ENCODE results near the gene SFT2D2. TPM values are rescaled to one million over a fixed set of nuclear protein-coding genes. Genes with fewer than 3 reads are reported as not detected.
A peak's percentile ranks its signal among the peaks of the same experiment; 100 is the strongest.

The SFT2D2 gene
- total RNA-seq, 1 donor from 2014 or later = 35.1 TPM

DNA sequence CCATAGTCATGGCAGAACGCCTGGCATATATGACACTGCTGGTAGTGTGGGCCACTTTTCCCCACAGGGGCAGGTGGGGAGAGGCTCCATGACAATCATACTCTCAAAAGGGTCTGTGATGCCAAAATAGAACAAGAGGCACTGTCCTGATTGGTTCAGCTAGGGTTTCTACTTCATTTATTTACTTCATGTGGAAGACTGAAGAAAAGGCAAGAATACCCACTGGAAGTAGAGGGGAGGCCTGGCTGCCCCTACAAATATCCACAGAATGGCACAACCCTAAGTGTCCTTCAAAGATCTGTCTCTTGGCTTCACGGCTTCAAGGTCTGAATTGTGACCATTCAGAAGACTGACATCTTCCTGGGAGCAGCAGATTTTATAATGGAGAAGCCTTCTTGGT lies 4.5 kb upstream of the SFT2D2 start:
- no peak overlapping the region for H3K27ac ChIP-seq
- H3K4me1 ChIP-seq = no peaks in the 10 kb centered on the region
- H3K4me3 ChIP-seq = no peak overlapping the region
- intact Hi-C loops (cut with DNase I) = no loop called here
- H3K36me3 ChIP-seq = no peaks in the 10 kb centered on the region
- H3K9me3 ChIP-seq = no peaks in the 10 kb centered on the region
- no peak for DNase-seq (ENCODE audit: extremely low spot score in 2 of 2)
- no peak for TF ChIP-seq POLR2A (IDR thresholded peaks at IDR 0.05)
- TF ChIP-seq, protein P1, sequence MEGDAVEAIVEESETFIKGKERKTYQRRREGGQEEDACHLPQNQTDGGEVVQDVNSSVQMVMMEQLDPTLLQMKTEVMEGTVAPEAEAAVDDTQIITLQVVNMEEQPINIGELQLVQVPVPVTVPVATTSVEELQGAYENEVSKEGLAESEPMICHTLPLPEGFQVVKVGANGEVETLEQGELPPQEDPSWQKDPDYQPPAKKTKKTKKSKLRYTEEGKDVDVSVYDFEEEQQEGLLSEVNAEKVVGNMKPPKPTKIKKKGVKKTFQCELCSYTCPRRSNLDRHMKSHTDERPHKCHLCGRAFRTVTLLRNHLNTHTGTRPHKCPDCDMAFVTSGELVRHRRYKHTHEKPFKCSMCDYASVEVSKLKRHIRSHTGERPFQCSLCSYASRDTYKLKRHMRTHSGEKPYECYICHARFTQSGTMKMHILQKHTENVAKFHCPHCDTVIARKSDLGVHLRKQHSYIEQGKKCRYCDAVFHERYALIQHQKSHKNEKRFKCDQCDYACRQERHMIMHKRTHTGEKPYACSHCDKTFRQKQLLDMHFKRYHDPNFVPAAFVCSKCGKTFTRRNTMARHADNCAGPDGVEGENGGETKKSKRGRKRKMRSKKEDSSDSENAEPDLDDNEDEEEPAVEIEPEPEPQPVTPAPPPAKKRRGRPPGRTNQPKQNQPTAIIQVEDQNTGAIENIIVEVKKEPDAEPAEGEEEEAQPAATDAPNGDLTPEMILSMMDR (IDR thresholded peaks at IDR 0.05) = no peak
- H3K27me3 ChIP-seq = no peaks in the 10 kb centered on the region

DNA sequence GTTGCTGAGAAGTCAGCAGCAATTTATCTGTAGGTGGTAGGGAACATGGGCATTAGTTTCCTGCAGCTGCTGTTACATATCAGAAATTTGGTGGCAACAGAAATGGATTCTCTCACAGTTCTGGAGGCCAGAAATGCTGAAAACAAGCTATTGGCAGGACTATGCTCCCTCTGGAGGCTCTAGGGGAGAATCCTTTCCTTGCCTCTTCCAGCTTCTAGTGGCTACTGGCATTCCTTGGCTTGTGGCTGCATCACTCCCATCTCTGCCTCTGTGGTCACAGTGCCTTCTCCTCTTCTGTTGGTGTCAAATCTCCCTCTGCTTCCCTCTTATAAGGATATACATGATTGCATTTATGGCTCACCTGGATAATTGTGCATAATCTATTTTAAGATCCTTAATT lies 2.5 kb upstream of the SFT2D2 start:
- Histone ChIP-seq H3K4me1 (peaks cover 9% of the 10 kb centered on the region), H3K36me3 (no peaks in the 10 kb centered on the region)
- intact Hi-C loops (cut with DNase I) = no loop called here

DNA sequence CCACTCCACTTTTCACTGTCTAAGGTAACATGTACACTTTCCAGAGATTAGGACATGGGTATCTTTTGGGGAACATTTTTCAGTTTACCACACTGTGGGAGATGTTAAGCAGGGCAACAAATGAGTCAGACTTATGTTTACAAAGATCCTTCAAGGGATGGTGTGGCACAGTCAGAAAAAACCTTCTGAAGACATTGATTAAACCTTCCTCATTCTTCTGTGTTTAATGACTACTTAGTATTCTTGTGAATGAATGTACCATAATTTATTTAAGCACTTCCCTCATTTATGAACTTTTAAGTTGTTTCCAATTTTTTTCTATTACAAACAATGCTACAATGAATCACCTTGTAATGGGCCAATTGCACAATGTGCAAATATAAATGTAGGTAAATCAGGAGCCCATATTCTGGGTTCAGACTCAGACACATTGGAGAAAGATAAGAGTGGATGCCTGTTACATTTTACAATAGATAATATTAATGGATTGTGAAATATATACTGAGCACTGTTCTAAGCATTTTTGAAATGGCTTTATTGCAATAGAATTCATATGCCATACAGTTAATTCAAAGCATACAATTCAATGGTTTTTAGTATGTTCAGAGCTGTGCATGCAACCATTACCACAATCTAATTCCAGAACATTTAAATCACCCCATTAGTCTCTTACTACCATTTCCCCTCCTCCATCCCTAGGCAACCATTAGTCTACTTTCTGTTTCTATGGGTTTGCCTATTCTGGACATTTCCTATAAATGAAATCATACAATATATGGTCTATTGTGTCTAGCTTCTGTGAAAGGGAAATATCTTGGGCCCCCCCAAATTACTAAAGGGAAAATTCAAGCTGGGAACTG lies 1.9 kb upstream of the SFT2D2 start:
- Histone ChIP-seq H3K27me3 (no peaks in the 10 kb centered on the region), H3K36me3 (no peaks in the 10 kb centered on the region), H3K9me3 (no peaks in the 10 kb centered on the region), H3K27ac (no peak overlapping the region), H3K4me3 (no peak overlapping the region), H3K4me1 (peaks cover 15% of the 10 kb centered on the region)
- intact Hi-C loops (cut with DNase I) = no loop called here
- TF ChIP-seq POLR2AphosphoS5 (IDR thresholded peaks at IDR 0.05; ENCODE audit: insufficient read depth in 1 of 2, low read depth in 1 of 2) (no peak), POLR2A (IDR thresholded peaks at IDR 0.05) (no peak)
- TF ChIP-seq, protein P1 (IDR thresholded peaks at IDR 0.05) = no peak
- DNase-seq (ENCODE audit: extremely low spot score in 2 of 2) = no peak

More for the DNA sequence above, 2.5 kb upstream of the SFT2D2 start:
- Histone ChIP-seq H3K9me3 (no peaks in the 10 kb centered on the region), H3K27me3 (no peaks in the 10 kb centered on the region), H3K27ac (no peak overlapping the region), H3K4me3 (no peak overlapping the region)
- no peak for DNase-seq (ENCODE audit: extremely low spot score in 2 of 2)
- TF ChIP-seq POLR2AphosphoS5 (IDR thresholded peaks at IDR 0.05; ENCODE audit: insufficient read depth in 1 of 2, low read depth in 1 of 2) (no peak), POLR2A (IDR thresholded peaks at IDR 0.05) (no peak)

DNA sequence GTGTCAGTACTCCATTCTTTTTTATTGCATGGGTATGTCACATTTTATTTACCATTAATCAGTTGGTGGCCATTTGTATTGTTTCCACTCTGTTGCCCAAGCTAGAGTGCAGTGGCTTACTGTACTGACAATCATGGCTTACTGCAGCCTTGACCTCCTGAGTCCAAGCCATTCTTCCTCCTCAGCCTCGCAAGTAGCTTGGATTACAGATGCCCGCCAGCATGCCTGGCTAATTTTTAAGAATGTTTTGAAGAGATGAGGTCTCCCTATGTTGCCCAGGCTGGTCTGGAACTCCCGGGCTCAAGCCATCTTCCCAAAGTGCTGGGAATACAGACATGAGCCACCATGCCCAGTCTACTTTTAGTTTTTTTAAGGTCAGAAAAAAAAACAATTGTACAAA lies 813 bp upstream of the SFT2D2 start:
- H3K27ac ChIP-seq = no peak overlapping the region

DNA sequence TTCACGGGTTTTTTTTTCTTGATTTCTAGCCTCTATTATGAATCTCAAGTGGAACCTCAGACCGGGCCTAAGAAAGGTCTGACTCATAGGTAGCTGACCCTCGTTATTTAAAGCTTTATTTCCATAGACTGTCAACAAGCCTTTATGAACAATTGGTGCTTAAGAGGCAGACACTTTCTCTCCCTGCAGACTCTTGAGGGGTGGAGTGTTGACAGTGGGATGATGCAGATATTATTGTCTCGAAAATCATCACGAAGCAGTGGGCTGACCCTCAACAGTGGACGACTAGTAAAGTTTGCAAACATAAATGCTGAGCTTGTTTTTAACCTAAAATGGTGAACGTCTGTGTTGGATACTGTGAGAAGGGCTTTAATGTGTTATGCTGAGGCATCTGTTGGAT lies 1.8 kb downstream of the SFT2D2 start:
- H3K9me3 ChIP-seq = no peaks in the 10 kb centered on the region
- intact Hi-C loops (cut with DNase I) = no loop called here
- no peak for DNase-seq (ENCODE audit: extremely low spot score in 2 of 2)
- H3K4me1 ChIP-seq = peaks cover 36% of the 10 kb centered on the region
- H3K27me3 ChIP-seq = no peaks in the 10 kb centered on the region
- peak overlapping the region; percentile 86 for H3K27ac ChIP-seq
- peaks cover 0 to 9% of the 10 kb centered on the region in 2 donors for H3K36me3 ChIP-seq
- TF ChIP-seq, protein P1 (IDR thresholded peaks at IDR 0.05) = no peak
- TF ChIP-seq POLR2A (IDR thresholded peaks at IDR 0.05) (no peak), POLR2AphosphoS5 (IDR thresholded peaks at IDR 0.05; ENCODE audit: insufficient read depth in 1 of 2, low read depth in 1 of 2) (no peak)
- H3K4me3 ChIP-seq = peak overlapping the region; percentile 82 to 88

More for the DNA sequence above, 813 bp upstream of the SFT2D2 start:
- H3K36me3 ChIP-seq = no peaks in the 10 kb centered on the region
- intact Hi-C loops (cut with DNase I) = no loop called here
- TF ChIP-seq, protein P1 (IDR thresholded peaks at IDR 0.05) = no peak
- TF ChIP-seq POLR2A (IDR thresholded peaks at IDR 0.05) (no peak), POLR2AphosphoS5 (IDR thresholded peaks at IDR 0.05; ENCODE audit: insufficient read depth in 1 of 2, low read depth in 1 of 2) (no peak)
- no peaks in the 10 kb centered on the region for H3K9me3 ChIP-seq
- H3K4me1 ChIP-seq = peaks cover 26% of the 10 kb centered on the region
- no peaks in the 10 kb centered on the region for H3K27me3 ChIP-seq
- H3K4me3 ChIP-seq = peak overlapping the region in 1 of 2 donors; percentile 82
- DNase-seq (ENCODE audit: extremely low spot score in 2 of 2) = no peak

Measured in vagina (tissue), 2 donors.